Measurements from ENCODE around the gene CNMD. TPM values are rescaled to one million over a fixed set of nuclear protein-coding genes. Genes with fewer than 3 reads are reported as not detected.
A peak's percentile ranks its signal among the peaks of the same experiment; 100 is the strongest.
"Not testable (repeated sequence)": the region's sequence is repeated elsewhere in the genome, so short reads cannot be mapped to it uniquely, and the experiment has no call there.

CNMD gene
- polyA plus RNA-seq, 1 donor from 2014 or later: not detected

- H3K36me3 ChIP-seq (ENCODE audit: insufficient read depth, low read length): no peaks in the 10 kb centered on the region
- H3F3A ChIP-seq (ENCODE audit: insufficient read depth, low read length, poor library complexity, severe bottlenecking): no peaks in the 10 kb centered on the region
- no peak overlapping the region for H2AFZ ChIP-seq (ENCODE audit: low read depth, low read length)
- no peak overlapping the region for H3K4me3 ChIP-seq (ENCODE audit: low read length)
- no peak overlapping the region for H3K9ac ChIP-seq (ENCODE audit: low read length)
- TF ChIP-seq RAD21 (conservative IDR thresholded peaks at IDR 0.05) (no peak), MXI1 (conservative IDR thresholded peaks at IDR 0.05; ENCODE audit: poor library complexity, severe bottlenecking) (no peak), POLR2AphosphoS5 (IDR thresholded peaks at IDR 0.05) (no peak), TAF1 (IDR thresholded peaks at IDR 0.05; ENCODE audit: low read depth) (no peak), EZH2 (IDR thresholded peaks at IDR 0.05; ENCODE audit: borderline replicate concordance, insufficient read depth, low read length, poor library complexity, severe bottlenecking) (no peak)
- no peaks in the 10 kb centered on the region for H3K9me2 ChIP-seq (ENCODE audit: insufficient read depth, low read length)
- H3K27ac ChIP-seq (ENCODE audit: low read length): no peak overlapping the region
- no peaks in the 10 kb centered on the region for H3K79me2 ChIP-seq (replicated peaks; ENCODE audit: insufficient read depth, low read length)
- H3K9me3 ChIP-seq (ENCODE audit: low read length): no peaks in the 10 kb centered on the region
- H4K20me1 ChIP-seq (ENCODE audit: insufficient read depth): no peaks in the 10 kb centered on the region
- H3K4me2 ChIP-seq (ENCODE audit: low read length): no peak overlapping the region
- H3K27me3 ChIP-seq (ENCODE audit: insufficient read depth, low read depth, low read length): no peaks in the 10 kb centered on the region
Measured at GRCh38 chr13:52711286-52711685, 28.3 kb downstream of the CNMD start.

- H3K4me3 ChIP-seq (ENCODE audit: low read length); H3K27ac ChIP-seq (ENCODE audit: low read length); H3K9ac ChIP-seq (ENCODE audit: low read length); H3K79me2 ChIP-seq (replicated peaks; ENCODE audit: insufficient read depth, low read length); H3K9me2 ChIP-seq (ENCODE audit: insufficient read depth, low read length); H3K4me2 ChIP-seq (ENCODE audit: low read length); H4K20me1 ChIP-seq (ENCODE audit: insufficient read depth); H3K27me3 ChIP-seq (ENCODE audit: insufficient read depth, low read depth, low read length); H3K9me3 ChIP-seq (ENCODE audit: low read length); H2AFZ ChIP-seq (ENCODE audit: low read depth, low read length); H3K36me3 ChIP-seq (ENCODE audit: insufficient read depth, low read length); H3F3A ChIP-seq (ENCODE audit: insufficient read depth, low read length, poor library complexity, severe bottlenecking): not testable (repeated sequence)
Measured at GRCh38 chr13:52708266-52708665, 31.4 kb downstream of the CNMD start.

- Histone ChIP-seq H2AFZ (ENCODE audit: low read depth, low read length) (no peak overlapping the region), H3K4me3 (ENCODE audit: low read length) (no peak overlapping the region), H3F3A (ENCODE audit: insufficient read depth, low read length, poor library complexity, severe bottlenecking) (no peaks in the 10 kb centered on the region), H3K27ac (ENCODE audit: low read length) (no peak overlapping the region), H3K9ac (ENCODE audit: low read length) (no peak overlapping the region), H3K4me2 (ENCODE audit: low read length) (no peak overlapping the region), H3K36me3 (ENCODE audit: insufficient read depth, low read length) (no peaks in the 10 kb centered on the region), H3K79me2 (replicated peaks; ENCODE audit: insufficient read depth, low read length) (no peaks in the 10 kb centered on the region), H4K20me1 (ENCODE audit: insufficient read depth) (no peaks in the 10 kb centered on the region), H3K9me2 (ENCODE audit: insufficient read depth, low read length) (no peaks in the 10 kb centered on the region), H3K27me3 (ENCODE audit: insufficient read depth, low read depth, low read length) (no peaks in the 10 kb centered on the region), H3K9me3 (ENCODE audit: low read length) (no peaks in the 10 kb centered on the region)
- peak; percentile 54 for TF ChIP-seq RAD21 (conservative IDR thresholded peaks at IDR 0.05)
- no peak for TF ChIP-seq TAF1 (IDR thresholded peaks at IDR 0.05; ENCODE audit: low read depth)
- TF ChIP-seq EP300 (conservative IDR thresholded peaks at IDR 0.05; ENCODE audit: poor library complexity, severe bottlenecking): no peak
- TF ChIP-seq EZH2 (IDR thresholded peaks at IDR 0.05; ENCODE audit: borderline replicate concordance, insufficient read depth, low read length, poor library complexity, severe bottlenecking): no peak
- TF ChIP-seq POLR2AphosphoS5 (IDR thresholded peaks at IDR 0.05): no peak
- TF ChIP-seq MXI1 (conservative IDR thresholded peaks at IDR 0.05; ENCODE audit: poor library complexity, severe bottlenecking): no peak
- TF ChIP-seq REST (IDR thresholded peaks at IDR 0.05; ENCODE audit: borderline replicate concordance): no peak
- TF ChIP-seq SMC3 (conservative IDR thresholded peaks at IDR 0.05; ENCODE audit: poor library complexity): peak; percentile 59
- peak; percentile 49 for TF ChIP-seq CTCF (IDR thresholded peaks at IDR 0.05; ENCODE audit: poor library complexity, severe bottlenecking)
Measured at GRCh38 chr13:52707375-52707774, 32.2 kb downstream of the CNMD start.

All from neural cell (in vitro differentiated cells).